Measurements from ENCODE around the gene NR4A3.

The NR4A3 gene

GRCh38 chr9:99778836-99779235, 42.8 kb upstream of the NR4A3 start:
- TF ChIP-seq REST (IDR thresholded peaks at IDR 0.05; ENCODE audit: low read depth) (no peak), NFIC (IDR thresholded peaks at IDR 0.05) (no peak), CEBPB (IDR thresholded peaks at IDR 0.05) (no peak), EP300 (IDR thresholded peaks at IDR 0.05; ENCODE audit: borderline replicate concordance) (no peak), ZBTB7A (IDR thresholded peaks at IDR 0.05; ENCODE audit: low read depth) (no peak), RAD21 (IDR thresholded peaks at IDR 0.05; ENCODE audit: low read depth) (no peak), CREB1 (IDR thresholded peaks at IDR 0.05; ENCODE audit: low read depth) (no peak), EGR1 (IDR thresholded peaks at IDR 0.05) (no peak), TEAD4 (IDR thresholded peaks at IDR 0.05) (no peak), MAX (IDR thresholded peaks at IDR 0.05) (no peak), TCF12 (IDR thresholded peaks at IDR 0.05; ENCODE audit: low read depth) (no peak), TAF1 (IDR thresholded peaks at IDR 0.05; ENCODE audit: low read depth) (no peak), FOXM1 (IDR thresholded peaks at IDR 0.05; ENCODE audit: borderline replicate concordance, low read depth) (no peak), YY1 (IDR thresholded peaks at IDR 0.05; ENCODE audit: low read depth) (no peak), USF1 (IDR thresholded peaks at IDR 0.05) (no peak)

- no peak for TF ChIP-seq FOXM1 (IDR thresholded peaks at IDR 0.05; ENCODE audit: borderline replicate concordance, low read depth)
- TF ChIP-seq EP300 (IDR thresholded peaks at IDR 0.05; ENCODE audit: borderline replicate concordance), result no peak
- no peak for TF ChIP-seq TEAD4 (IDR thresholded peaks at IDR 0.05)
- no peak for TF ChIP-seq EGR1 (IDR thresholded peaks at IDR 0.05)
- no peak for TF ChIP-seq ZBTB7A (IDR thresholded peaks at IDR 0.05; ENCODE audit: low read depth)
- TF ChIP-seq RAD21 (IDR thresholded peaks at IDR 0.05; ENCODE audit: low read depth), result no peak
- no peak for TF ChIP-seq YY1 (IDR thresholded peaks at IDR 0.05; ENCODE audit: low read depth)
These were observed 42.4 kb upstream of the NR4A3 start for GRCh38 chr9:99779277-99779676.

GRCh38 chr9:99782962-99783718, 38.5 kb upstream of the NR4A3 start:
- TF ChIP-seq REST (IDR thresholded peaks at IDR 0.05; ENCODE audit: low read depth), result no peak
- TF ChIP-seq YY1 (IDR thresholded peaks at IDR 0.05; ENCODE audit: low read depth), result no peak
- TF ChIP-seq FOXM1 (IDR thresholded peaks at IDR 0.05; ENCODE audit: borderline replicate concordance, low read depth), result no peak
- no peak for TF ChIP-seq TEAD4 (IDR thresholded peaks at IDR 0.05)
- no peak for TF ChIP-seq RAD21 (IDR thresholded peaks at IDR 0.05; ENCODE audit: low read depth)
- no peak for TF ChIP-seq TAF1 (IDR thresholded peaks at IDR 0.05; ENCODE audit: low read depth)
- no peak for TF ChIP-seq NFIC (IDR thresholded peaks at IDR 0.05)
- no peak for TF ChIP-seq TCF12 (IDR thresholded peaks at IDR 0.05; ENCODE audit: low read depth)
- no peak for TF ChIP-seq CEBPB (IDR thresholded peaks at IDR 0.05)
- TF ChIP-seq CREB1 (IDR thresholded peaks at IDR 0.05; ENCODE audit: low read depth), result no peak
- no peak for TF ChIP-seq MAX (IDR thresholded peaks at IDR 0.05)
- TF ChIP-seq ZBTB7A (IDR thresholded peaks at IDR 0.05; ENCODE audit: low read depth), result no peak
- TF ChIP-seq USF1 (IDR thresholded peaks at IDR 0.05), result no peak
- TF ChIP-seq EGR1 (IDR thresholded peaks at IDR 0.05), result no peak

GRCh38 chr9:99783799-99784198, 37.9 kb upstream of the NR4A3 start:
- TF ChIP-seq CEBPB (IDR thresholded peaks at IDR 0.05) (no peak), TCF12 (IDR thresholded peaks at IDR 0.05; ENCODE audit: low read depth) (no peak), MAX (IDR thresholded peaks at IDR 0.05) (no peak), RAD21 (IDR thresholded peaks at IDR 0.05; ENCODE audit: low read depth) (no peak), FOXM1 (IDR thresholded peaks at IDR 0.05; ENCODE audit: borderline replicate concordance, low read depth) (no peak), EGR1 (IDR thresholded peaks at IDR 0.05) (no peak), TAF1 (IDR thresholded peaks at IDR 0.05; ENCODE audit: low read depth) (no peak), EP300 (IDR thresholded peaks at IDR 0.05; ENCODE audit: borderline replicate concordance) (no peak), TEAD4 (IDR thresholded peaks at IDR 0.05) (no peak), NFIC (IDR thresholded peaks at IDR 0.05) (no peak), YY1 (IDR thresholded peaks at IDR 0.05; ENCODE audit: low read depth) (no peak), REST (IDR thresholded peaks at IDR 0.05; ENCODE audit: low read depth) (no peak), USF1 (IDR thresholded peaks at IDR 0.05) (no peak), CREB1 (IDR thresholded peaks at IDR 0.05; ENCODE audit: low read depth) (no peak), ZBTB7A (IDR thresholded peaks at IDR 0.05; ENCODE audit: low read depth) (no peak)

All from Ishikawa (cell line).